SK-N-SH treated with all-trans-retinoic acid at 6 μM for 48 hours (cell line): ENCODE data around the gene ZYG11A.

ENCODE experiments used
- CREB5 ChIP-seq: fragments of 250-450 bp; sonication (Bioruptor Pico); IDR thresholded peaks from 2 replicates; pipeline ENCODE4 v1.5.1; 2020; ENCODE audit warnings: low read depth, mild to moderate bottlenecking, moderate library complexity
- PATZ1 ChIP-seq: fragments of 250-450 bp; sonication (Bioruptor Pico); IDR thresholded peaks from 2 replicates; pipeline ENCODE4 v1.8.0; 2020; ENCODE audit warnings: mild to moderate bottlenecking, moderate library complexity, borderline replicate concordance
- TCF4 ChIP-seq: fragments of 250-450 bp; sonication (Bioruptor Pico); IDR thresholded peaks from 2 replicates; pipeline ENCODE4 v1.8.0; 2021; ENCODE audit warnings: mild to moderate bottlenecking, moderate library complexity, borderline replicate concordance
- ZC3H10 ChIP-seq: fragments of 250-450 bp; sonication (Bioruptor Pico); IDR thresholded peaks from 2 replicates; pipeline ENCODE4 v1.5.1; 2021; ENCODE audit warnings: mild to moderate bottlenecking, moderate library complexity
- ZFP3 ChIP-seq: fragments of 250-450 bp; sonication (Bioruptor Pico); IDR thresholded peaks from 2 replicates; pipeline ENCODE4 v1.5.0; 2020; ENCODE audit warnings: mild to moderate bottlenecking, moderate library complexity
- ZFP30 ChIP-seq: fragments of 450-650 bp; formaldehyde crosslinking; IDR thresholded peaks from 2 replicates; pipeline ENCODE4 v1.5.0; 2022; ENCODE audit warnings: mild to moderate bottlenecking, moderate library complexity
- TF ChIP-seq, protein P1 (sequence below): fragments of 250-450 bp; sonication (Bioruptor Pico); IDR thresholded peaks from 2 replicates; pipeline ENCODE4 v1.5.1; 2021; ENCODE audit warnings: mild to moderate bottlenecking, moderate library complexity

GRCh38 chr1:52937433-52938182 is 95.0 kb downstream of the ZYG11A start:
- TF ChIP-seq CREB5 (CRISPR knock-in tag): no peak
- no peak for TF ChIP-seq ZFP30 (CRISPR knock-in tag)
- TF ChIP-seq PATZ1 (CRISPR knock-in tag): no peak
- TF ChIP-seq TCF4 (CRISPR knock-in tag): no peak
- TF ChIP-seq, protein P1, sequence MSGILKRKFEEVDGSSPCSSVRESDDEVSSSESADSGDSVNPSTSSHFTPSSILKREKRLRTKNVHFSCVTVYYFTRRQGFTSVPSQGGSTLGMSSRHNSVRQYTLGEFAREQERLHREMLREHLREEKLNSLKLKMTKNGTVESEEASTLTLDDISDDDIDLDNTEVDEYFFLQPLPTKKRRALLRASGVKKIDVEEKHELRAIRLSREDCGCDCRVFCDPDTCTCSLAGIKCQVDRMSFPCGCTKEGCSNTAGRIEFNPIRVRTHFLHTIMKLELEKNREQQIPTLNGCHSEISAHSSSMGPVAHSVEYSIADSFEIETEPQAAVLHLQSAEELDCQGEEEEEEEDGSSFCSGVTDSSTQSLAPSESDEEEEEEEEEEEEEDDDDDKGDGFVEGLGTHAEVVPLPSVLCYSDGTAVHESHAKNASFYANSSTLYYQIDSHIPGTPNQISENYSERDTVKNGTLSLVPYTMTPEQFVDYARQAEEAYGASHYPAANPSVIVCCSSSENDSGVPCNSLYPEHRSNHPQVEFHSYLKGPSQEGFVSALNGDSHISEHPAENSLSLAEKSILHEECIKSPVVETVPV: no peak
- no peak for TF ChIP-seq ZFP3 (CRISPR knock-in tag)
- no peak for TF ChIP-seq ZC3H10 (CRISPR knock-in tag)
